Gastrocnemius medialis (tissue), 4 donors: ENCODE results near the gene ZIC5.

ENCODE experiments used
- POLR2A ChIP-seq, 2 donors: fragments of 450-650 bp; IDR thresholded peaks; one replicate each; pipeline ENCODE4 v1.6.1; 2017; ENCODE audit warnings: antibody characterized with exemption in 2 of 2, mild to moderate bottlenecking in 2 of 2, moderate library complexity in 2 of 2
- TF ChIP-seq, protein P1 (sequence below), 5 experiments: fragments of 450-650 bp in 3 of 5; fragments of 200-600 bp in 2 of 5; sonication (generic) in 2 of 5; IDR thresholded peaks in 4 of 5; conservative IDR thresholded peaks in 1 of 5; 1 replicate in 4 of 5; 2 replicates in 1 of 5; pipeline ENCODE4 v1.5.1; 2016 to 2019; ENCODE audit warnings: antibody characterized with exemption in 5 of 5, mild to moderate bottlenecking in 3 of 5, moderate library complexity in 3 of 5

DNA sequence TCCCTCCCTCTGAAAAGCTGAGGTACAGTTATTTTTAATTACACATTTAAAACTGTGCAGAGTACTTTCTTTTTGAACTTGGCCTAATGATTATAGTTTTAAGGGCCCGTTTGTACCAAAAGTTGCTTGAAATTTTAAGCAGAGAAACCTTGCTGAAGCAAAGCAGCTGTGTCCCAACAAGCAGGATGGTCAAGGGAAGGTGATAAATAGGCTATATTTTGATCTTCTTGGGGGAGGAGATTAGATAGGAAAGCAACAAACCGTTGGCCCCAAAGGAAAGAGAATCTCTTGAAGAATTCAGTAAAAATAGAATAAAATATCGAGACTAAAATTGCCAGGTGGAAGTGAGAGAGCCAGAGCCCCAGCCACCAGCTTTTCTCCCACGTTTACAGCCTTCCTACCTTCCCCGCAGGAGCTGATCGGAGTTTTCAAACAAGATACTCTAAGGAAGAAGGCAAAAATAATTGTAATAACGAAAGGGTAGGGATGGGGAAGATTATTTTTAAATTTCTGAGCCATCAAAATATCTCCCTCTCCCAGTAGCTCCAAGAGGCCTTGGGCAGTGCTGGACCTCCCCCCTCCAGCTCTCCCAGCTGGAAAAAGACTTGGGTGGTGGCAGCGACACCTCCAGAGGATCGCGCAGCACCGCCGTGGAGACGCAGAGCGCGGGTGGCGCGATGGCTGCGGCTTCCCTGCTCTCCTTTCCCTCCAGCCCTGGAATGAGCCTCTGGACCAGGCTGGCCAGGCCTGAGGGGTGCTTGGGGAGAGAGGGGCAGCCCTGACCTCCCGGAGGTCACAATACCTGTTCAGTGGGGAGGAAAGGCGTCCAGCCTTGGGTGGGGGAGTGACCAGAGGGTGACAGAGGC lies 15.8 kb upstream of the ZIC5 start:
- TF ChIP-seq POLR2A (IDR thresholded peaks at IDR 0.05) = no peak
- TF ChIP-seq, protein P1, sequence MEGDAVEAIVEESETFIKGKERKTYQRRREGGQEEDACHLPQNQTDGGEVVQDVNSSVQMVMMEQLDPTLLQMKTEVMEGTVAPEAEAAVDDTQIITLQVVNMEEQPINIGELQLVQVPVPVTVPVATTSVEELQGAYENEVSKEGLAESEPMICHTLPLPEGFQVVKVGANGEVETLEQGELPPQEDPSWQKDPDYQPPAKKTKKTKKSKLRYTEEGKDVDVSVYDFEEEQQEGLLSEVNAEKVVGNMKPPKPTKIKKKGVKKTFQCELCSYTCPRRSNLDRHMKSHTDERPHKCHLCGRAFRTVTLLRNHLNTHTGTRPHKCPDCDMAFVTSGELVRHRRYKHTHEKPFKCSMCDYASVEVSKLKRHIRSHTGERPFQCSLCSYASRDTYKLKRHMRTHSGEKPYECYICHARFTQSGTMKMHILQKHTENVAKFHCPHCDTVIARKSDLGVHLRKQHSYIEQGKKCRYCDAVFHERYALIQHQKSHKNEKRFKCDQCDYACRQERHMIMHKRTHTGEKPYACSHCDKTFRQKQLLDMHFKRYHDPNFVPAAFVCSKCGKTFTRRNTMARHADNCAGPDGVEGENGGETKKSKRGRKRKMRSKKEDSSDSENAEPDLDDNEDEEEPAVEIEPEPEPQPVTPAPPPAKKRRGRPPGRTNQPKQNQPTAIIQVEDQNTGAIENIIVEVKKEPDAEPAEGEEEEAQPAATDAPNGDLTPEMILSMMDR (IDR thresholded peaks at IDR 0.05 in 4 of 5, conservative IDR thresholded peaks at IDR 0.05 in 1 of 5) = no peak
